H9 (cell line): ENCODE measurements around the gene BCAR3. TPM values are rescaled to one million over a fixed set of nuclear protein-coding genes. Genes with fewer than 3 reads are reported as not detected.
A peak's percentile ranks its signal among the peaks of the same experiment; 100 is the strongest.

Source experiments
- DNase-seq: peaks from one replicate; pipeline ENCODE4 v3.0.0-alpha.2; 2017
- H2AFZ ChIP-seq: one replicate; pipeline ENCODE4 v1.6.1; 2013; ENCODE audit warnings: mild to moderate bottlenecking, low read length, control low read depth, moderate library complexity
- H2AK5ac ChIP-seq: 2 replicates; pipeline ENCODE4 v1.6.1; 2013; ENCODE audit warnings: low read length, control low read depth, mixed read lengths; ENCODE audit not compliant: insufficient read length
- H2BK120ac ChIP-seq: one replicate; pipeline ENCODE4 v1.6.1; 2013; ENCODE audit warnings: low read depth, mild to moderate bottlenecking, low read length, control low read depth, inconsistent platforms; ENCODE audit not compliant: poor library complexity, severe bottlenecking
- H2BK12ac ChIP-seq: 2 replicates; pipeline ENCODE4 v1.6.1; 2013; ENCODE audit warnings: low read length, control low read depth, mixed read lengths, low read depth; ENCODE audit not compliant: insufficient read length
- H2BK15ac ChIP-seq: 2 replicates; pipeline ENCODE4 v1.6.1; 2013; ENCODE audit warnings: low read depth, low read length, control low read depth
- H2BK20ac ChIP-seq: one replicate; pipeline ENCODE4 v1.6.1; 2013; ENCODE audit warnings: low read depth, mild to moderate bottlenecking, low read length, control low read depth, inconsistent platforms; ENCODE audit not compliant: poor library complexity, severe bottlenecking
- H2BK5ac ChIP-seq: 2 replicates; pipeline ENCODE4 v1.6.1; 2013; ENCODE audit warnings: low read length, control low read depth, mixed read lengths; ENCODE audit not compliant: insufficient read length
- H3K14ac ChIP-seq: 2 replicates; pipeline ENCODE4 v1.6.1; 2013; ENCODE audit warnings: low read length, control low read depth; ENCODE audit not compliant: insufficient read depth
- H3K18ac ChIP-seq: 2 replicates; pipeline ENCODE4 v1.6.1; 2013; ENCODE audit warnings: low read depth, mild to moderate bottlenecking, mixed read lengths, low read length, control low read depth; ENCODE audit not compliant: insufficient read length
- H3K23ac ChIP-seq: 2 replicates; pipeline ENCODE4 v1.6.1; 2013; ENCODE audit warnings: low read length, control low read depth, mixed read lengths, low read depth; ENCODE audit not compliant: insufficient read length
- H3K23me2 ChIP-seq: 2 replicates; pipeline ENCODE4 v1.6.1; 2013; ENCODE audit warnings: low read depth, mild to moderate bottlenecking, mixed read lengths, low read length, control low read depth; ENCODE audit not compliant: insufficient read length, poor library complexity, severe bottlenecking
- H3K27ac ChIP-seq: 2 replicates; pipeline ENCODE4 v1.5.1; 2013; ENCODE audit warnings: low read length, control low read depth, mixed read lengths, low read depth; ENCODE audit not compliant: insufficient read length
- H3K27me3 ChIP-seq: 2 replicates; pipeline ENCODE4 v1.6.1; 2013; ENCODE audit warnings: low read length, control low read depth, inconsistent platforms; ENCODE audit not compliant: insufficient read depth
- H3K4ac ChIP-seq: 2 replicates; pipeline ENCODE4 v1.6.1; 2013; ENCODE audit warnings: low read depth, mild to moderate bottlenecking, control low read depth, inconsistent platforms, low read length, moderate library complexity
- H3K4me1 ChIP-seq: 2 replicates; pipeline ENCODE4 v1.6.1; 2013; ENCODE audit warnings: low read length, control low read depth, inconsistent platforms; ENCODE audit not compliant: insufficient read depth
- H3K4me2 ChIP-seq: 2 replicates; pipeline ENCODE4 v1.6.1; 2013; ENCODE audit warnings: low read length, control low read depth, mixed read lengths; ENCODE audit not compliant: insufficient read length, insufficient read depth
- H3K56ac ChIP-seq: 2 replicates; pipeline ENCODE4 v1.6.1; 2013; ENCODE audit warnings: low read depth, mild to moderate bottlenecking, mixed read lengths, low read length, control low read depth; ENCODE audit not compliant: insufficient read length
- H3K79me1 ChIP-seq: 2 replicates; pipeline ENCODE4 v1.6.1; 2013; ENCODE audit warnings: low read depth, mild to moderate bottlenecking, moderate library complexity, low read length, control low read depth, inconsistent platforms; ENCODE audit not compliant: insufficient read depth, poor library complexity, severe bottlenecking
- H3K79me2 ChIP-seq: 2 replicates; pipeline ENCODE4 v1.6.1; 2013; ENCODE audit warnings: low read length, control low read depth, inconsistent platforms; ENCODE audit not compliant: insufficient read depth
- H3K9ac ChIP-seq: 2 replicates; pipeline ENCODE4 v1.6.1; 2013; ENCODE audit warnings: low read length, control low read depth, mixed read lengths; ENCODE audit not compliant: insufficient read length; ENCODE audit errors: extremely low read depth
- H3K9me3 ChIP-seq: one replicate; pipeline ENCODE4 v1.6.1; 2013; ENCODE audit warnings: low read depth, low read length, inconsistent platforms; ENCODE audit not compliant: control insufficient read depth
- H3T11ph ChIP-seq: one replicate; pipeline ENCODE4 v1.6.1; 2013; ENCODE audit warnings: mild to moderate bottlenecking, low read length, control low read depth, inconsistent platforms
- H4K20me1 ChIP-seq: one replicate; pipeline ENCODE4 v1.6.1; 2013; ENCODE audit not compliant: control insufficient read depth, insufficient read length, insufficient read depth
- H4K5ac ChIP-seq: 2 replicates; pipeline ENCODE4 v1.6.1; 2013; ENCODE audit warnings: low read depth, mild to moderate bottlenecking, mixed read lengths, low read length, control low read depth; ENCODE audit not compliant: insufficient read length
- H4K8ac ChIP-seq: replicated peaks from 2 replicates; pipeline ENCODE4 v1.6.1; 2013; ENCODE audit warnings: low read length, control low read depth, mixed read lengths, low read depth; ENCODE audit not compliant: insufficient read length
- H4K91ac ChIP-seq: 2 replicates; pipeline ENCODE4 v1.6.1; 2013; ENCODE audit warnings: low read depth, mild to moderate bottlenecking, moderate library complexity, mixed read lengths, low read length, control low read depth; ENCODE audit not compliant: insufficient read length
- H3K27ac Mint-ChIP-seq, 3 experiments: 2 replicates in 2 of 3; 3 replicates in 1 of 3; pipeline ENCODE4 v1.8.0; 2020 to 2021; ENCODE audit warnings: mixed read lengths in 3 of 3, mild to moderate bottlenecking in 1 of 3, moderate library complexity in 1 of 3
- H3K27me3 Mint-ChIP-seq: 2 replicates; pipeline ENCODE4 v1.8.0; 2021; ENCODE audit warnings: low read depth, mild to moderate bottlenecking, moderate library complexity, mixed read lengths
- H3K36me3 Mint-ChIP-seq, 3 experiments: 2 replicates in 2 of 3; 3 replicates in 1 of 3; pipeline ENCODE4 v1.8.0; 2020 to 2021; ENCODE audit warnings: low read depth in 3 of 3, mixed read lengths in 3 of 3; ENCODE audit not compliant: insufficient read depth in 1 of 3
- H3K4me1 Mint-ChIP-seq, 2 experiments: 2 replicates each; pipeline ENCODE4 v1.8.0; 2020; ENCODE audit warnings: mixed read lengths in 2 of 2
- H3K4me3 Mint-ChIP-seq, 2 experiments: 2 replicates in 1 of 2; 3 replicates in 1 of 2; pipeline ENCODE4 v1.8.0; 2020 to 2021; ENCODE audit warnings: mild to moderate bottlenecking in 2 of 2, mixed read lengths in 2 of 2, moderate library complexity in 1 of 2
- H3K9me3 Mint-ChIP-seq, 2 experiments: 2 replicates in 1 of 2; 3 replicates in 1 of 2; pipeline ENCODE4 v1.8.0; 2020; ENCODE audit warnings: mild to moderate bottlenecking in 2 of 2, mixed read lengths in 2 of 2, moderate library complexity in 1 of 2
- WGBS: extraction: QIAGEN DNeasy Blood & Tissue Kit; methylation state at CpG from one replicate; pipeline ENCODE4 v1.1.7; 2013; ENCODE audit warnings: missing lambda C conversion rate, low lambda C conversion rate, mixed read lengths; ENCODE audit not compliant: insufficient read length; ENCODE audit errors: extremely low coverage; 5-methylcytosine and 5-hydroxymethylcytosine counted together
- total RNA-seq: library from RNA; stranded (reverse); gene quantifications from 2 replicates; pipeline ENCODE4 v1.2.1, GENCODE V29; 2021
- TF ChIP-seq, protein P1 (sequence below): fragments of 200-600 bp; sonication (generic); conservative IDR thresholded peaks from 3 replicates; pipeline ENCODE4 v1.8.0; 2021; ENCODE audit warnings: antibody characterized with exemption, mild to moderate bottlenecking

BCAR3 gene
- total RNA-seq, 1 experiment from 2014 or later = 4.9 TPM

DNA sequence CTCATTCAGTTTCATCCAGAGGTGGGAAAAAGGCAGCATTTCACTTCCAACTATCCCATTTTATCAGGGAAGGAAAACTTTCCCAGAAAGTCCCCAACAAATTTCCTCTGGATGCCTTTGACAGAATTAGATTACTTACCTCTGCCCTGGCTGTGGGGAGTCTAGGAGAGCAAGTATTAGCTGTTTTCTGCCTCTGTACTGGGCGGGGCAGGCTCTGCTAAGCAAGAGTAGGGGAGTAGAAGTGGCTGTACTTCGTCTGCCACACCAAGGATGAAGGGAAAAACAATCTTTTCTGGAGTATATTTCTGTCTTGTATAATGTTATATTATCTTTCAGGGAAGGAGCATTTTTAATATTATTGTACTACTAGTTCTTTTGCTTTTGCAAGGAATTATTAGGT lies 155.2 kb downstream of the BCAR3 start:
- Histone ChIP-seq H3K4me1 (no peaks in the 10 kb centered on the region), H3T11ph (no peak overlapping the region), H2AFZ (no peak overlapping the region), H3K18ac (no peak overlapping the region), H2AK5ac (no peak overlapping the region), H2BK120ac (no peak overlapping the region), H3K79me2 (no peaks in the 10 kb centered on the region), H4K91ac (no peak overlapping the region), H3K4ac (no peak overlapping the region), H3K27me3 (no peaks in the 10 kb centered on the region), H2BK15ac (no peak overlapping the region), H3K9me3 (no peaks in the 10 kb centered on the region), H2BK5ac (no peak overlapping the region), H3K23me2 (no peaks in the 10 kb centered on the region), H3K4me2 (no peak overlapping the region), H2BK12ac (no peak overlapping the region), H4K20me1 (no peaks in the 10 kb centered on the region), H3K79me1 (no peaks in the 10 kb centered on the region), H3K23ac (no peak overlapping the region), H2BK20ac (no peak overlapping the region), H4K8ac (no peak overlapping the region), H3K9ac (no peak overlapping the region), H3K14ac (no peak overlapping the region), H3K27ac (no peak overlapping the region), H4K5ac (no peak overlapping the region), H3K56ac (no peak overlapping the region)
- no peak overlapping the region for H3K4me3 Mint-ChIP-seq
- peaks cover 5 to 68% (median 51%) of the 10 kb centered on the region in 3 experiments for H3K36me3 Mint-ChIP-seq
- TF ChIP-seq, protein P1, sequence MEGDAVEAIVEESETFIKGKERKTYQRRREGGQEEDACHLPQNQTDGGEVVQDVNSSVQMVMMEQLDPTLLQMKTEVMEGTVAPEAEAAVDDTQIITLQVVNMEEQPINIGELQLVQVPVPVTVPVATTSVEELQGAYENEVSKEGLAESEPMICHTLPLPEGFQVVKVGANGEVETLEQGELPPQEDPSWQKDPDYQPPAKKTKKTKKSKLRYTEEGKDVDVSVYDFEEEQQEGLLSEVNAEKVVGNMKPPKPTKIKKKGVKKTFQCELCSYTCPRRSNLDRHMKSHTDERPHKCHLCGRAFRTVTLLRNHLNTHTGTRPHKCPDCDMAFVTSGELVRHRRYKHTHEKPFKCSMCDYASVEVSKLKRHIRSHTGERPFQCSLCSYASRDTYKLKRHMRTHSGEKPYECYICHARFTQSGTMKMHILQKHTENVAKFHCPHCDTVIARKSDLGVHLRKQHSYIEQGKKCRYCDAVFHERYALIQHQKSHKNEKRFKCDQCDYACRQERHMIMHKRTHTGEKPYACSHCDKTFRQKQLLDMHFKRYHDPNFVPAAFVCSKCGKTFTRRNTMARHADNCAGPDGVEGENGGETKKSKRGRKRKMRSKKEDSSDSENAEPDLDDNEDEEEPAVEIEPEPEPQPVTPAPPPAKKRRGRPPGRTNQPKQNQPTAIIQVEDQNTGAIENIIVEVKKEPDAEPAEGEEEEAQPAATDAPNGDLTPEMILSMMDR = no peak
- no peaks in the 10 kb centered on the region for H3K27me3 Mint-ChIP-seq
- no CpG with 5 or more reads among the region's 2 CpGs for WGBS
- H3K9me3 Mint-ChIP-seq = no peaks in the 10 kb centered on the region
- peaks cover 0 to 4% of the 10 kb centered on the region in 2 experiments; a peak in 1 of 4 replicates for H3K4me1 Mint-ChIP-seq
- H3K27ac Mint-ChIP-seq = peak overlapping the region in 1 of 3 experiments; percentile 60; a peak in 2 of 7 replicates
- DNase-seq = no peak
